ENCODE results near the gene UGT1A8.

UGT1A8 gene

GRCh38 chr2:233799716-233800115, 182.3 kb downstream of the UGT1A8 start:
- no peak for DNase-seq (ENCODE audit: low read depth in 2 of 2)

DNA sequence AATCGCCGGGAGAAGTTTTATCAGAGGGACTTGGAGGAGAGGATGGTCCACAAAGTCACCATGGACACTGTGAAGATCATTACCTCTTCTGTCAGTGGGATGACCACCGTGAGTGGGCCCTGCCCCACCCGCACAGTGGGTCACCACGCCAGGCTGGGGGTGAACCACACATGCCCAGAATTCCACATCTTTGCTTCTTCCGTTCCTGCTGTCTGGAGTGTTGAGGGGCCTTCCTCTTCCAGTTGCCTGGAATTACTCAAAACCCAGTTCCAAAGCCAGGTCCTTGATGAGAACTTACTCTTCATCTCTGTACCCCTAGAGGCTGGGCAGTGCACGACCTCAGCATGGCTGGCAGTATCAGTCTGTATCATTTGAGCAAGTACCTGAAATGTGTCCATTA, 182.8 kb downstream of the UGT1A8 start:
- DNase-seq (ENCODE audit: low read depth in 2 of 2) = no peak

GRCh38 chr2:233801357-233802131, 184.1 kb downstream of the UGT1A8 start:
- no peak for DNase-seq (ENCODE audit: low read depth in 2 of 2)

DNA sequence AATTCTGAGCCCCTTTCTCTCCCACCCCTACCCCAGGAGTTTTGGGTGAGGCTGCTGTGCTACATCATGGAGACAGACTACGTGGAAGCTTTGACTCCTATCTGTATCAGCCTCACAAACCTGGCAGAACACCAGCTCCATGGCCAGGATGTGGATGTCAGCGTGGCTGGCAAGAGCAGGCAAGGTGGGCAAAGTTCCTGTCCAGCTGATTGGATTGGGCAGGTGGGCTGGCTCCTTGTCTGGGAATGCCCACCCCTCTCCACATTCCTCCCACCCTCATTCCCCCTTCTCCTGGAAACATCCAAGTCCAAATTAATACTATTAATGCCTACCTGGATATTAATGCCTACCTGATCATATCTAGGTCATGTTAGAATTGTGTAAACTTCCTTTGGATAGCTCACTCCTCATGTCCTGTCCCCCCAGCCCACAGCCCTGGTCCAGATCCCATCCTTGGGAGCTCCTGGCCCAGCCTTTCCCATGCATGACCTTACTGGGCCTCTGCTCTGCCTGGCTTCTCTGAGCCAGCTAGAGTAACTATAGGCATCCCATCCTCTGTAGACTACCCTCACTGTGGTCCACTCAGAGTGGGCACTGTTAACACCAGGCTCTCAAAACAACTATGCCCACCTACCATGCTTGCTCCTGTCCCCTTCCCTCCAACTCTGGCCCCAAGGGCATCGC, 184.8 kb downstream of the UGT1A8 start:
- DNase-seq (ENCODE audit: low read depth in 2 of 2) = no peak

DNA sequence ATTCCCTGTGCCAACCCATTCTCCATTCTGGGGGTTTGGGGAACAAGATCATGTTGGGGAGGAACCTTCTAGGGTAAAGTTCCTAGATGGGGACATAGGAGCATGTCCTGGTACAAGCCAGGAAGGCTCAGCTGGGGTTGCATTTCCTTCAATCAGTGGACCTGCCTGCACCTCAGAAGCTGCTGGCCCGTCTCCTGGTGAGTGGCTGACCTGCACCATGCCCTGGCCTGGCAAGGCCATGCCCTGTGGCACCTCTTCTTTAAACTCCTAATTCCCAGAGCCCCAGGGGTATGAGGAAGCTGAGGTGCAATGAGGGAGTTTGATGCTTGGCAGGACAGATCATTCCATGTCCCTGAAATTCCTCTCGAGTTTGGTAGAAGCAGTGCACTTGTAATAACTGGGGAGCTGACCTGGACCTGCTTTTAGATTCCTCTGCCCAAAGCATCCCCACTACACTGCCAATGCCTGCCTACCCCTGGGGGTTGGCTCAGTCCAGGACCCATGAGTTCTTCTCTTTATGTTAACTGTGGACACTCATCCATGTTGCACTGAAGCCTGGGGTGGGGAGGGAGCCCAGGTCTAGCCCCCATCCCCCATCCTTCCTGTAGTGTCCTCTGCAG, 186.0 kb downstream of the UGT1A8 start:
- no peak for DNase-seq (ENCODE audit: low read depth in 2 of 2)

GRCh38 chr2:233803994-233804393, 186.6 kb downstream of the UGT1A8 start:
- no peak for DNase-seq (ENCODE audit: low read depth in 2 of 2)

DNA sequence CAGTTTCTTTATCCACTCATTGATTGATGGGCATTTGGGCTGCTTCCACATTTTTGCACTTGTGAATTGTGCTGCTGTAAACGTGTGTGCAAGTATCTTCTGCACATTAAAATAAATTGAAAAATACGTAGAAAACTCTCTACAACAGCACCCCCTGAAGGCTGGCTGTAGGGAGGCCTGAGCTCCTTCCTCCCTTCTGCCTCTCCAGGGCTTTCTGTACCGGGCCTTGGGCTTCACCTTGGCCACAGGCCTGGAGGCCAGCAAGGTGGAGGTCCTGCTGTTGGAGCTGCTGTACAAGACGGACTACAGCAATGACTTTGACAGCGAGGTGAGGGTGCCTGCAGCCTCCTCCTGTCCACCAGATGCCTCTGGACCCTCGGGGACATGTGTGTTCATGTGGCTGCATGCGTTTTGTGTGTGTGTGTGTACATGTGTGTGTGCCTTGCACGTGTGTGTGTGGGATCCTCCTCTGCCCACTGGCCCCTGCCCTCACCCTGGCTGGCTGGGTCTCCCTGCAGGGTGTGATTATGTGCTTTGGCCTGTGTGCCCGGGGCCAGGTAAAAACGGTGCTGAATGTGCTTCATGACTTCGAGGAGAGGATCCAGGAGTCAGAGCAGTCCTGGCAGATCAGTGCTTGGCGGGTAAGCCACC, 189.9 kb downstream of the UGT1A8 start:
- no peak for DNase-seq (ENCODE audit: low read depth in 2 of 2)

DNA sequence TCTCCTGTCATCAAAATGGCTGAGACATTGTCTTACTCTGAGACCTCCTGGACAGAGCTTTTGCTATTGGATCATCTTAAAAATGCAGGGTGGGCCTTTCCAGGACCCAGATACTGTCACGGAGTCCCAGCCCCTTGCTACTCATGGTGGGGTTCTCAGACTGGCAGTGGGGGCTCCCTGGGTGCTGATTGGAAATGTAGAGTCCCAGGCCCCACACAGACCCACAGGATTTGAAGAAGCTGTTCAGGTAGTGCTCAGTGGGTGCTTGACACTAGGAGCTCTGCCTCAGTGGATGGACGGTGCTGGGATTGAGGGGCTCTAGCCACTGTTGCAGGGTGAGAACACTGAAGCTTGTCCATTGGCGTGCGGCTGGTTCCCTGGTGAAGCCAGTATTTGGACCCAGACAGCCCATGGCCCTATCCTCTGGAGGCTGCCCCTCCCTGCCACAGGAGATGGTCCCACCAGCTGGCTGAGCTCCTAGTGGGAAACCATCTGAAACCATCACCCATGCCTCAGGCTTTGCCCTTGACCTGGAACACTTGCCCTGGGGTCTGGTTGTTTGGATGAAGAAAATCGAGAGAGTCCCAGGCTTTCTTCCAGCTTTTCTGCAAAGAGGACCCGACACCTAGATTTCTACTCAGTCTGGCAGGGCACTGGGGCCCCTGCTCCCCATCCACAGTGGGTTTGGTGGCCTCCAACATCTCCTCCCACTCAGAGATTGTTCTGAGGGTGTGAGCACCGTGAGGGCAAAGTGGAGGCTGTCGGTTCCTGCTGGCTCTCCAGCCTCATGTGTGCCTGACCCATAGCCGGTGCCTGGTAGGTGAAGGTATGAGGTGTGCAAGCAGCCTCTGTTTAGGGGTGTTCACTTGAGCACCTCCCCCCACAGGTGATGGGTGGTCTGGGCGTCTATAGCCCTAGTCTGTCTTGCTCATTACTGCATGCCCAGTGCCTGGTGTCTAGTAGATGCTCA, 190.8 kb downstream of the UGT1A8 start:
- no peak for DNase-seq (ENCODE audit: low read depth in 2 of 2)

DNA sequence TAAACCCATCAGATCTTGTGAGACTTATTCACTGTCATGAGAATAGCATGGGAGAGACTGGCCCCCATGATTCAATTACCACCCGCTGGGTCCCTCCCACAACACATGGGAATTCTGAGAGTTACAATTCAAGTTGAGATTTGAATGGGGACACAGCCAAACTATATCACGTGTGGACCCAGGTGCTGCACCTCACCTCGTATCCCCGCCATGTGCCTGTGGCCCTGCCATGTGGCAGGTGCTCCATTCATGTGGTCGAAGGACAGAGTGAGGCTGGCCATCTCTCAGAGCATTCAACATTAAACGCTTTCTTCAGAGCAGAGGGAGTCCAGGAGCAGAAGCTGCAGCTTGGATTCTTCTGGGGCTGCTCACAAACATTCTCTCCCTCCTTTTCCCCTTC, 193.0 kb downstream of the UGT1A8 start:
- DNase-seq (ENCODE audit: low read depth in 2 of 2) = no peak

DNA sequence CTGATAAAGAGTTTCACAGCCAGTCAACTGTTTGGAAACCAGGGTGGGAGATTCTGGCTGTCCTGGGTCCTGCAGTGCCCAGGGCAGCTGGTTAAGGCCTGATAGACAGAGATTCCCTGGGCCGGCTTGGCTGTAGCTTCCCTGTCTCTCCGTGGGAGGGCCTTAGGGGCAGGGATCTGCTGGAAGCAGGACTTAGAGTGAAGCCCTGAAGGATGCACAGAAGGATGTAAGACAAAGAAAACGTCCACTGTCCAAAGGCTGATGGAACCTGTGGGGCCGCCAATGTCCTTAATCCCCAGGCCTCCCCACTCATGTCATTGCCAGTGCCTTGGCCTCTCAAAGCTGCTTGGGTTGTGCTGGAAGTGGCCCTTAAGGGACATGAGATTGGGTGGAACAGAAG, 193.7 kb downstream of the UGT1A8 start:
- no peak for DNase-seq (ENCODE audit: low read depth in 2 of 2)

DNA sequence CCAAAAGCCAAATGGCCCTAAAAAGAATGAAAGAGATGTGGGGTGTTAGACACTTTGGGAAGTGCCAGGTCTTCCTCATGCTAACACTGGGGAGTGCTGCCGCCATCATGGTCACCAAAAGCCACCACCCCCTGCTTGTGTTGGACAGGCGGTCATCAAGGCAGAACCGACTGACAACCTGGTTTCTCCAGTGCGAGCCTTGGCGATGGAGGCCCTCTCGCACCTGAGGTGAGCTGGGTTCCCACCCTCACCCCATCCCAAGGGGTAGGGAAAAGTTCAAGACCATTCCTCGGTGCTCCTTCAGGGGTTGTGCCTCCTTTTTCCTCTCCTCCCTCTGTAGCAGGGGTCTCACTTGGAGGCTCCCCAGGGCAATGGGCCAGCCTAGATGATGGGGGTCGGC, 194.3 kb downstream of the UGT1A8 start:
- no peak for DNase-seq (ENCODE audit: low read depth in 2 of 2)

- no peak for DNase-seq (ENCODE audit: low read depth in 2 of 2)
These were observed 196.0 kb downstream of the UGT1A8 start for GRCh38 chr2:233813236-233814055.

GRCh38 chr2:233814056-233814835, 196.8 kb downstream of the UGT1A8 start:
- DNase-seq (ENCODE audit: low read depth in 2 of 2) = no peak

DNA sequence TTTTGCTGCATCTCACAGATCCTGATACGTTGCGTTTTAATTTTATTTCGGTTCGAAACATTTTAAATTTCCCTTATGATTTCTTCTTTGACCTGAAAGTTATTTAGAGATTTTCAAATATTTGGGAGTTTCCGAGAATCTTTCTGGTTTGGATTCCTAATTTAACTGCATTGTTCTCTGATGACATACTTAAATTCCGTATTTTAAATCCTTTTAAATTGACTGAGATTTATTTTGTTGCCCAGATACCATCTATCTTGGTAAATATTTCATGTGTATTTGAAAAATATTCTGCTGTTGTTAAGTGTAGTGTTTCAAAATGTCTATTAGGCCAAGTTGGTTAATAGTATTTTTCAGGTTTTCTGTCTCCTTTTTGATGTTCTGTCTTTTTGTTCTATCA, 198.4 kb downstream of the UGT1A8 start:
- DNase-seq (ENCODE audit: low read depth in 2 of 2) = no peak

GRCh38 chr2:233816334-233816733, 198.9 kb downstream of the UGT1A8 start:
- no peak for DNase-seq (ENCODE audit: low read depth in 2 of 2)

DNA sequence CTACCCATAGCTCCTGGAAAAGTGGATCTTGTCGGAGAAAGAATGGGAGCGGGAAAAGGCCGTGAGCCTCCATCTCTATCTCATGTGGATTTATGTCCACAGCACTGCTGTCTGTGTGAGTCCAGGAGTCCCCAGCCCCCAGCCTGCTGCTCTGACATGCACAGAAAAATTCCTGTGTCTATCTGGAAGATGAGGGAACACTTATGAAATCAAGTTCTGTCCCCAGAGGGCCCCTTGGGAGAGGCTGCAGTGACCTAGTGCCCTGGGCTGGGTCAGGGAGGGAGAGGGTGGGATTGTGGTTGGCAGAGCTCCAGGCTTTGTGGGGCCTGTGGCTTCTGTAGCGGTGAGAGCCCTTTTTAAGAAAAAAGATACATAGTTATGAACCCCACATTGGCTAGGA, 199.3 kb downstream of the UGT1A8 start:
- no peak for DNase-seq (ENCODE audit: low read depth in 2 of 2)

- no peak for DNase-seq (ENCODE audit: low read depth in 2 of 2)
These were observed 200.0 kb downstream of the UGT1A8 start for GRCh38 chr2:233817361-233817911.

GRCh38 chr2:233817995-233818638, 200.7 kb downstream of the UGT1A8 start:
- DNase-seq (ENCODE audit: low read depth in 2 of 2) = no peak

All from fibroblast of skin of left biceps (primary cell).